ENCODE measurements around the gene ATG7. TPM values are rescaled to one million over a fixed set of nuclear protein-coding genes. Genes with fewer than 3 reads are reported as not detected.

Gene ATG7
- total RNA-seq, 2 experiments from 2014 or later = 25.1 to 28.2 TPM

DNA sequence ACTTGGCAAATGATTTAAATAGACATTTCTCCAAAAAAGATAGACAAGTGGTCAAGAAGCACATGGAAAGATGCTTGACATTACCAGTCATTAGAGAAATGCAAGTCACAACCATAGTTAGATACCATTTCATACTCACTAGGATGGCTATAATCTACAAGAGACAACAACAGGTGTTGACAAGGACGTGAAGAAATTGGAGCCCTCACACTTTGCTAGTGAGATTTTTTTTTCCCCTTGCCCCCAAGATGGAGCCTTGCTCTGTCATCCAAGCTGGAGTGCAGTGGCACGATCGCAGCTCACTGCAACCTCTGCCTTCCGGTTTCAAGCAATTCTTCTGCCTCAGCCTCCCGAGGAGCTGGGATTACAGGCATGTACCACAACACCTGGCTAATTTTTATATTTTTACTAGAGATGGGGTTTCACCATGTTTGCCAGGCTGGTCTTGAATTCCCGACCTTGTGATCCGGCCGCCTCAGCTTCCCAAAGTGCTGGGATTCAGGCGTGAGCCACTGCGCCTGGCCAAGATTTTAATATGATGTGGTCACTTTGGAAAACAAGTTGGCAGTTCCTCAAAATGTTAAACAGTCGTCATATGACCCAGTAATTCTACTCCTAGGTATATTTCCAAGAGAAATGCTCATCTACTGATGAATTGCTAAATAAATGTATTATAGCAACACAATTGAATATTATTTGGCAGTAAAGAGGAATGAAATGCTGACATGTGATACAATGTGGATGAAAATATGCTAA is 103.3 kb downstream of the ATG7 start:
- Mint-ChIP-seq H3K36me3 (peaks cover 12% of the 10 kb centered on the region), H3K27me3 (no peaks in the 10 kb centered on the region), H3K4me1 (no peaks in the 10 kb centered on the region), H3K4me3 (no peak overlapping the region), H3K9me3 (no peaks in the 10 kb centered on the region), H3K27ac (no peak overlapping the region)
- DNase-seq = no peak

GRCh38 chr3:11377719-11378118 is 105.5 kb downstream of the ATG7 start:
- Mint-ChIP-seq H3K4me1 (no peaks in the 10 kb centered on the region), H3K4me3 (no peak overlapping the region), H3K27me3 (no peaks in the 10 kb centered on the region), H3K27ac (no peak overlapping the region), H3K36me3 (peaks cover 8% of the 10 kb centered on the region), H3K9me3 (no peaks in the 10 kb centered on the region)
- DNase-seq = no peak

GRCh38 chr3:11379238-11379823 is 107.1 kb downstream of the ATG7 start:
- H3K4me3 Mint-ChIP-seq = no peak overlapping the region
- no peaks in the 10 kb centered on the region for H3K4me1 Mint-ChIP-seq
- DNase-seq = no peak
- no peak overlapping the region for H3K27ac Mint-ChIP-seq
- H3K36me3 Mint-ChIP-seq = peaks cover 4% of the 10 kb centered on the region
- no peaks in the 10 kb centered on the region for H3K27me3 Mint-ChIP-seq
- H3K9me3 Mint-ChIP-seq = no peaks in the 10 kb centered on the region

DNA sequence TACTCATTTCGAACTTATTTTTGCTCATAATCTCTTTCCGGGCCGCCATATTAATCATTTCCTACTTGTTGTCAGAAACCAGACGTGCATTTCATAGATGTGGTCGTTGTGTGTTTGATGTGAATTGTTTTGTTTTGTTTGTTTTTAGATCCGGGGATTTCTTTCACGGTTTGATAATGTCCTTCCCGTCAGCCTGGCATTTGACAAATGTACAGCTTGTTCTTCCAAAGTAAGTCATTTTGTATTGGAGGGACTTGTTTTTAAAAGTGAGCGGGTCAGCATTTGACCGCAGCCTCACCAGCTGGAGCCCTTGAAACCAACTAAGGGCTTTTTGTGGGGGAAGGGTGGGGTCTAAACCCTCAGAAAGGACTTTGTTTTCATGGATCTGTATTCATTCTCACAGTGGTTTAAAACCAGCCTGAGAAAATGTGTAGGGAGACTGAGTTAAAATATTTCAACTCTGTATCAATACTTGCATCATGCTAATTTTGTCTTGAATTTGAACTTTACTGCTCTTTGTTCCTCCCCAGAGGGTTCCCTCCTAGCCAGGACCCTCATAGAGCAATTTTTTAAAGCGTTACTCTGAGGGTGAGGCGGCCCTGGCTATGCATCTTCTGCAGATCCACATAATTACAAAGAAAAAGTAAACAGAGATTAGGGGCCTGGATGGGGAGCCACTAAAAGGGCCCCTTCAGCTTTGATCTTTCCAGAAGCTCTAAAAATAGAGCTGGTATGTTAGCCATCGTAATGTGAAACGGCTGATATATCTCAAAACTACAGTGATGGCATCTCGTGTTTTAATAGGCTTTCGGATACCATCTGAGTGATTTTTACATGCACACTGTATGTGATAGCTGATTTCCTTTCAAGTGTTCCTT is 107.9 kb downstream of the ATG7 start:
- Mint-ChIP-seq H3K36me3 (peaks cover 2% of the 10 kb centered on the region), H3K4me3 (no peak overlapping the region), H3K27me3 (no peaks in the 10 kb centered on the region), H3K27ac (no peak overlapping the region), H3K9me3 (no peaks in the 10 kb centered on the region), H3K4me1 (no peaks in the 10 kb centered on the region)
- no peak for DNase-seq

- Mint-ChIP-seq H3K4me1 (no peaks in the 10 kb centered on the region), H3K27ac (no peak overlapping the region), H3K27me3 (no peaks in the 10 kb centered on the region), H3K9me3 (no peaks in the 10 kb centered on the region), H3K36me3 (peaks cover 2% of the 10 kb centered on the region), H3K4me3 (no peak overlapping the region)
- no peak for DNase-seq
Observed at GRCh38 chr3:11381141-11381540, 108.9 kb downstream of the ATG7 start.

DNA sequence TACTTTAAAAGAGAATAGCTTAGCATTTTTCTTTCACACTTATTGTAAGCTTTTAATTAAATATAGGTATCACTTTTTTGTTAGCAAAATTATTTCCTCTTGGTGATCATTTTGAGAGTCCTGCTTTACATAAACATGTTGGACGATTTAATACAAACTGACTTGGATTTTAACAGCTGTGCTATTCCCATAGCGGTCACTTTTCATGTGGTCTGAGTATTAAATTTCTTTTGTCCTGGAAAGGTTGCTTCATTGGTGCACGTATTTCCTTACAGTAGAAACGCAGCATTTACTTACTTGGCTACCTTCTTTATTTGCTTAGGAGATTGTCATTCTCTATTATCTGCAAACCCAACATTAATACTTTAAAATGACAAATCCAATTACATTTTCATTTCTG is 109.4 kb downstream of the ATG7 start:
- no peak for DNase-seq
- no peak overlapping the region for H3K27ac Mint-ChIP-seq
- H3K27me3 Mint-ChIP-seq = no peaks in the 10 kb centered on the region
- no peak overlapping the region for H3K4me3 Mint-ChIP-seq
- no peaks in the 10 kb centered on the region for H3K9me3 Mint-ChIP-seq
- peaks cover 2% of the 10 kb centered on the region for H3K36me3 Mint-ChIP-seq
- no peaks in the 10 kb centered on the region for H3K4me1 Mint-ChIP-seq

GRCh38 chr3:11382146-11382745 is 110.0 kb downstream of the ATG7 start:
- H3K27ac Mint-ChIP-seq = no peak overlapping the region
- H3K4me3 Mint-ChIP-seq = no peak overlapping the region
- no peaks in the 10 kb centered on the region for H3K4me1 Mint-ChIP-seq
- no peaks in the 10 kb centered on the region for H3K27me3 Mint-ChIP-seq
- DNase-seq = no peak
- H3K9me3 Mint-ChIP-seq = no peaks in the 10 kb centered on the region
- H3K36me3 Mint-ChIP-seq = peaks cover 2% of the 10 kb centered on the region

- no peaks in the 10 kb centered on the region for H3K27me3 Mint-ChIP-seq
- no peaks in the 10 kb centered on the region for H3K36me3 Mint-ChIP-seq
- H3K4me1 Mint-ChIP-seq = no peaks in the 10 kb centered on the region
- H3K27ac Mint-ChIP-seq = no peak overlapping the region
- H3K9me3 Mint-ChIP-seq = no peaks in the 10 kb centered on the region
- DNase-seq = no peak
- no peak overlapping the region for H3K4me3 Mint-ChIP-seq
Observed at GRCh38 chr3:11384074-11384473, 111.9 kb downstream of the ATG7 start.

GRCh38 chr3:11385326-11385725 is 113.1 kb downstream of the ATG7 start:
- Mint-ChIP-seq H3K4me1 (peaks cover 6% of the 10 kb centered on the region), H3K27ac (no peak overlapping the region), H3K27me3 (no peaks in the 10 kb centered on the region), H3K36me3 (peaks cover 3% of the 10 kb centered on the region), H3K9me3 (no peaks in the 10 kb centered on the region), H3K4me3 (no peak overlapping the region)
- DNase-seq = no peak

- peaks cover 11% of the 10 kb centered on the region for H3K4me1 Mint-ChIP-seq
- DNase-seq = no peak
- H3K27me3 Mint-ChIP-seq = no peaks in the 10 kb centered on the region
- no peaks in the 10 kb centered on the region for H3K9me3 Mint-ChIP-seq
- no peak overlapping the region for H3K27ac Mint-ChIP-seq
- H3K4me3 Mint-ChIP-seq = no peak overlapping the region
- peaks cover 6% of the 10 kb centered on the region for H3K36me3 Mint-ChIP-seq
Observed at GRCh38 chr3:11385891-11386290, 113.7 kb downstream of the ATG7 start.

- H3K4me3 Mint-ChIP-seq = no peak overlapping the region
- no peaks in the 10 kb centered on the region for H3K9me3 Mint-ChIP-seq
- H3K36me3 Mint-ChIP-seq = peaks cover 9% of the 10 kb centered on the region
- peaks cover 18% of the 10 kb centered on the region for H3K4me1 Mint-ChIP-seq
- no peak for DNase-seq
- H3K27me3 Mint-ChIP-seq = no peaks in the 10 kb centered on the region
- no peak overlapping the region for H3K27ac Mint-ChIP-seq
Observed at GRCh38 chr3:11386465-11387113, 114.4 kb downstream of the ATG7 start.

- no peaks in the 10 kb centered on the region for H3K9me3 Mint-ChIP-seq
- H3K4me3 Mint-ChIP-seq = no peak overlapping the region
- H3K36me3 Mint-ChIP-seq = peaks cover 12% of the 10 kb centered on the region
- H3K27me3 Mint-ChIP-seq = no peaks in the 10 kb centered on the region
- no peak overlapping the region for H3K27ac Mint-ChIP-seq
- no peak for DNase-seq
- H3K4me1 Mint-ChIP-seq = peaks cover 28% of the 10 kb centered on the region
Observed at GRCh38 chr3:11389386-11390268, 117.4 kb downstream of the ATG7 start.

DNA sequence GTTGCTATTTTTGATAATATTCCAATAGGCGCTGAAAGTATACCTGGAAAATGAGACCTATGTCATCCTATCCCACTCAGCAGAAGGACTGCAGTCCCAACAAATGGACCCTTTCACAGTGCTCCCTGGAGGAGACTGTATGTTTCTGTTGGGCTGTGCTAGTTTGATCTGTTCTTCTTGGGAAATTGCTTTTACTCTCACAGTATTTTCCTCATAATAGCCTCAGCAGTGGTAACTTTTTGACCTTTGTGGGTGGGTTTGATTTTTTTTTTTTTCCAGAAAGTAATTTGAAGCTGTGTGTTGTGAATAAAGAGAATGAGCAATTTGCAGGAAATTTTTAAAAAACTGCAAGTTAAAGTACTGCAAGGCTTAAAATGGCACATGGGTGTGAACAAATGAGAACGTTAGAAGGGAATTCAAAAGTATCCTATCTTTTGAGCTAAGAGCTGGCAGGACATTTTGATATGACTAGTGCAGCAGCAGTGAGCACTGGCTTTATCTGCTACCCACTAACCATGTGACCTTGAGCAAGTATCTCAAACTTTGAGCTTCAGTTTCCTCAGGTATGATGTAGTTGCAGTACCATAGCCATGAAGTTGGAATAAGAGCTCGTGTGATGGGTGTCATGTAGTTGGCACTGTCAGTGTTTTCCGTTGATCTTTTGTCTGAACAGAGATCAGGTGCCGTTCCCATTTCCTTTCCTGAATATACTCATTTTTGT is 118.4 kb downstream of the ATG7 start:
- Mint-ChIP-seq H3K36me3 (peaks cover 18% of the 10 kb centered on the region), H3K4me1 (peaks cover 28% of the 10 kb centered on the region), H3K27me3 (no peaks in the 10 kb centered on the region), H3K27ac (no peak overlapping the region), H3K4me3 (no peak overlapping the region), H3K9me3 (no peaks in the 10 kb centered on the region)
- DNase-seq = no peak

Measured in activated naive CD8-positive, alpha-beta T cell treated with anti-CD3 and anti-CD28 coated beads for 36 hours (primary cell).